ENCODE data around the gene SLC7A1.

GRCh38 chr13:29536853-29537252, 58.6 kb downstream of the SLC7A1 start:
- TF ChIP-seq EZH2 (IDR thresholded peaks at IDR 0.05; ENCODE audit: low read depth): no peak
- no peak for TF ChIP-seq CTCF (conservative IDR thresholded peaks at IDR 0.05)
